ENCODE measurements around the gene SH3GL2.

DNA sequence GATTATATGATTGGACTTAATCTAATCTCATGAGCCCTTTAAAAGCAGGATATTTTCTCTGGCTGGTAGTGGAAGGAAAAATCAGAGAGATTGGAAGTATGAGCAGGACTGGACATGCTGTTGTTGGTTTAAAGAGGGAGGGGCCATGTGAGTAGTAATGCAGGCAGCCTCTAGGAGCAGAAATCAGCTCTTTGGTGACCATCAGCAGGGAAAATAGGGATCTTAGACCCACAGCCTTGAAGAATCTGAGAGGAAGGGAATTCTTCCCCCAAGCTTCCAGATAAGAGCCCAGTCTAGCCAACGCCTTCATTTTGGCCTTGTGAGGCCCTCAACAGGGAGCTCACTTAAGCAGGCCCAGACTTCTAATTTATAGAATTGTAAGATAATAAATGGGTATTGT, 9.5 kb downstream of the SH3GL2 start:
- TF ChIP-seq CTCF (IDR thresholded peaks at IDR 0.05; ENCODE audit: extremely low read depth in 1 of 2, insufficient read depth in 1 of 2, low read depth in 1 of 2, low read length in 2 of 2): no peak
- TF ChIP-seq MYC (IDR thresholded peaks at IDR 0.05; ENCODE audit: low read depth, low read length): no peak
